SW480 (cell line): ENCODE results near the gene MYH6.
"Not testable (repeated sequence)": the region's sequence is repeated elsewhere in the genome, so short reads cannot be mapped to it uniquely, and the experiment has no call there.

Experiments
- DNase-seq: peaks from one replicate; pipeline ENCODE4 v3.0.0-alpha.2; 2016; ENCODE audit warnings: low spot score

Gene MYH6

DNA sequence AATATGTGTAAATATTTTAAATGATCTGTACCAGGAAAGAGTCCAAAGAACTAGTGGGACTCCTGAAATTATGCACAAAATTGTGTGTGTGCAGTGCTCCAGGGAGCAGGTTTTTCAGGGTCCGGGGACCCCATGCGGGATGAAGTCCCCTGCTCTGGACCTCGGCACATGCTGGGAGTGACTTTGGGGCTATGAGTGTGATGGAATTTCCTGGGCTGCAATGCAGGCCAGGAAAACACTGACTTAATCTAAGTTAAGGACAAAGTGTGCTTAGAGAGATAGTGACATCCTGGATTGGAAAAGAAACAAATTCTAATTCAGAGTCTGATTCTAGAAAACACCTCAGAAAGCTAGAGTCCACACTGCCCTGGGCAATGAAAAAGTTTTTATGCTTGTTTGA, 6.2 kb upstream of the MYH6 start:
- no peak for DNase-seq

- DNase-seq, result no peak
Measured at GRCh38 chr14:23413681-23414080, 5.6 kb upstream of the MYH6 start.

DNA sequence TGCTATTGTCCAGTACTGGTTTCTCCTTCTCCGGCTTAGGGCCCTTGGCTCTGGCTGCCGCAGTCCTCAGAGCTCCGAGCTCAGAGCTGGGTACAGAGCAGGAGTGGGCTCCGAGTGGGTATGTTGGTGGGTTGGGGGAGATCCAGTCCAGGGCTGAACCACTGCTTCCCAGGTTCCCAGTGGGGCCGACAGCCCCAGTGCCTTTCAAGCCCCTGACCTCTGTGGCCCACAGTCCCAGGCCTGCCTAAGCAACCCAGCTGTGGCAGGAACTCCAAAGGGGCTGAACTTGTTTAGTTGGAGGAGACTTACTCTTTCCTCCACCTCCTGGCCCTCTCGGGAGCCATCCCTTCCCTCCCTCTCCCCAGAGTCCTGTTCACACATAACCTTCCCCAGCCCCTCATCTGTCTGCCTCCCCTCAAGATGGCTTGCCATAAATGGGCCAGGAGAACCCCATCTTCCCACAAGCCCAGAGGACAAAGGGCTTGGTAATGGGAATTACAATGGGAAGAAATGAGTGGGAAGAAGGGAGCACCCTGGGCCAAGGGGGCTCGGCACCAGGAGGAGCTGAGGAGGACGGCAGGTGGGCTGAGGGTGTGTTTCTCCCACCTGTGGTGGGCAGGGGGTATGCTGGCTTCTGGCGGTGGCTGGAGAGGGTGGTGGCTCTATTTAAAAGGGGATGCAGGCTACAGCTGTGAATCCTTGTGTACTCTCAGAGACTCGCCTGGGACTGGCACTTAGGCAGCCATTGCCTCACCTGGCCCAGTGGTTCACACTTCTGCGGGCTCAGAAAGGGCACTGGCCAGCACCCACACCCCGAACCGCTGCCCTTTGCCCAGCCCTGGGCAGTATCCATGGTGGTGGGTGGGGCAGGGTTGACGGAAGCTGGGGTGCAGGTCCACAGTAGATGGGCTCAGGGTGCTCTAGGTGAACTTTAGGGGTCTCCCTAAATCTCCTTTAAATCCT, 3.8 kb upstream of the MYH6 start:
- DNase-seq, result no peak

GRCh38 chr14:23409966-23410635, 2.0 kb upstream of the MYH6 start:
- DNase-seq, result no peak

DNA sequence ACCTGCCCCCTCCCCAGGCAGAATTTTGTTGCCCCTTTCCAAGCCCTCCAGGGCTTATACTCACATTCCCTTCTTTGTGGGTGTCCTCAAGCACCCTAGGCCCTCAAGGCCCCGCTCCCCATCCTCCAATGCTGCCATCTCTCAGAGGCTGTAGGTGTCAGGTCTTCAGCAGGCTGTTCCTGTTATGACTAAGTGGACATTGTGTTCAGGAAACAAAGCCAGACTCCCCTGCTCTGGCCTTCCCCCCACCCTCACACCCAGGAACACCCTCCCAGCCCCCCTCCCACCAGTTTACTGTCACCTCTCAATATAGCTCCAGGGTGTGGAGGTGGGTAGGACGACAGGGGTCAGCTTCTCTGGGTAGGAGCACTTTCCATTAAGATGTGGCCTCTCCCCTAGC, 1.4 kb upstream of the MYH6 start:
- no peak for DNase-seq

- no peak for DNase-seq
Measured at GRCh38 chr14:23408307-23408630, 196 bp upstream of the MYH6 start.

GRCh38 chr14:23406725-23407355, 1.2 kb downstream of the MYH6 start:
- DNase-seq, result no peak

GRCh38 chr14:23406244-23406643, 1.8 kb downstream of the MYH6 start:
- DNase-seq, result no peak

GRCh38 chr14:23405516-23406025, 2.5 kb downstream of the MYH6 start:
- DNase-seq, result no peak

DNA sequence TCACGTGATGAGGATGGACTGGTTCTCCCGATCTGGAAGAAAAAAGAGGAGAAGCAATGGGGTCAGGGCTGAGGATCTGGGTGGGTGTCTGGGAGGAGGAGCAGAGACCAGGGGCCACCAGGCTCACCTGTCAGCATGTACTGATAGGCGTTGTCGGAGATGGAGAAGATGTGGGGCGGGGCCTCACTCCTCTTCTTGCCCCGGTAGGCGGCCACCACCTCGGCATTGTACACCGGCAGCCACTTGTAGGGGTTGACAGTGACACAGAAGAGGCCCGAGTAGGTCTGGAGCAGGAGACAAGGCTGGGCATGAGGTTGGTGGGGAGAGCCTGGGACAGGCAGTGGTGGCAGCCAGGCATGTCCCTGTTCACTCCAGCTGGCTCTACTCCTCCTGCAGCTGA, 3.0 kb downstream of the MYH6 start:
- DNase-seq, result no peak

DNA sequence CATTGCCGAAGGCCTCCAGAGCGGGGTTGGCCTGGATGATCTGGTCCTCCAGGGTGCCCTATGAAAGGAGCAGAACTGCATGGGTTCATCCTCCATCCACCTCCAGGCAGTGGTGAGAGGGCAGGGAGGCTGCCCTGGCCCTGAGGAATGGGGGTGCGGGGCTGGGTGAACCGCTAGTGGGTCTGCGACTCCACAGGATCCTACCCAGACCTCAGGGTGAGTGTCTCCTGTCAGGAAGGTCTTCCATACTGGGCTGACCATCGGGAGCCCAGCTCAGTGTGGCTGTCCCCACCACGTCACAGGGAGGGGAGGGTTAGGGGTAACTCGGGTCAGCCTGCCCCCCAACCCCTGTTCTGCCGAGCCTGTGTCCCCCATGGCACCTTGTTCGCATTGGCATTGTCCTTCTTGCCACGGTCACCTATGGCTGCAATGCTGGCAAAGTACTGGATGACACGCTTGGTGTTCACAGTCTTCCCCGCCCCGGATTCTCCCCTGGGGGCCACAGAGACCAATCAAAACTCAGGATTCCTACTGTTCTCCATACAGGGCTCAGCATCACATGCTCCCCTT, 3.7 kb downstream of the MYH6 start:
- no peak for DNase-seq

DNA sequence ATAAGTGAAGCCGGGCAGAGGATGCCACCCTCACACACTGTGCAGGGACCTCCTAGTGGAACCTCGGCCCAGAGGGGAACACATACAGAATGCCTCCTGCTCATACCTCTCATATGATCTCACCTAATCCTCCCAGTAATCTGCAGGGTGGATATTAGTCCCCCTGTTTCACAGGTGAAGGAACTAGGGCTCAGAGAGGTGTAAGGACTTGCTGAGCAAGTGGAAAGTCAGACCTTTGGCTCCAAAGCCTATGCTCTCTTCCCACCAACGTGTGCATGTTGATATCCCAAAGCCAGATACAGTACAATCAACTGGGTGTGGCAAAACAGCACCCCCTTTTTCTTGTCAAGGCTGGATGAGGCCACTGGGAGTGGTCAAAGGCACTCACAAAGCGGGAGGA, 4.2 kb downstream of the MYH6 start:
- no peak for DNase-seq

GRCh38 chr14:23403139-23403438, 5.0 kb downstream of the MYH6 start:
- DNase-seq, result no peak

- DNase-seq, result no peak
Measured at GRCh38 chr14:23402296-23403138, 5.6 kb downstream of the MYH6 start.

DNA sequence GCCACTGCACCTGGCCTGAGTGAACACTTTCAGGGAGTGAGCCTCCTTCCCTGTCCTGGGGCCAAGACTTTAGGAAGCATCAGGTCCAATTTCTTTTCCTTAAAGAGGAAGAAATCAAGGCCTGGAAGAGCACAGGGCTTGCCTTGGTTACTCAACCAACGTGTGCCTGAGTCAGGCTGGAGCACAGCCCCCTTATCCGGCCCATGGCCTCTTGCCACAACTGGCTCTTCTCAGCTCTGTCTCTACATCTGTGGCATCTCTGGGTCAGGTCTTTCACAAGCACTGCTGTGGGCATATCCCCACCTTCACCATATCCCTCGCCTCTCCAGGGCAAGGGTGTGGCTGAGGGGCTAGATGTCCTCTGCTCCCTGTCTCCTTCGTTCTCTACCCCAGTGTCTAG, 6.8 kb downstream of the MYH6 start:
- DNase-seq, result no peak

DNA sequence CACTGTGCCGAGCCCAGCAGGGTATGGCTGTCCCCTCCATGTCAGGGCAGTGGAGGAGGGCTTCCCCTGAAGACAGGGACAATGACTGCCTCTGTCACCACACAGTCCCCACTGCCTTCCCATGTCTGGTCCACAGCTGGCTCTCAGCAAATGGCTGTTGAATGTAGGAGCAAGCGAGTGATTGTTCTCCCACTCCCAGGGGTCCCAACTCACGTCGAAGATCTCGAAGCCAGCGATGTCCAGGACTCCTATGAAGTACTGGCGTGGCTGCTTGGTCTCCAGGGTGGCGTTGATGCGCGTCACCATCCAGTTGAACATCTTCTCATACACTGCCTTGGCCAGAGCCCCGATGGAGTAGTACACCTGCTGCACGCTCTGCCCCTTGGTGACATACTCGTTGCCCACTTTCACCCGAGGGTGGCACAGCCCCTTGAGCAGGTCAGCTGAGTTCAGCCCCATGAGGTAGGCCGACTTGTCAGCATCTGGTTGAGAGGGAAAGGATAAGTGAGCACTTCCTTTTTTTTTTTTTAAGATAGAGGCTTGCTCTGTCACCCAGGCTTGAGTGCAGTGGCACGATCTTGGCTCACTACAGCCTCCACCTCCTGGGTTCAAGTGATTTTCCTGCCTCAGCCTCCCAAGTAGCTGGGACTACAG, 7.5 kb downstream of the MYH6 start:
- DNase-seq, result not testable (repeated sequence)

DNA sequence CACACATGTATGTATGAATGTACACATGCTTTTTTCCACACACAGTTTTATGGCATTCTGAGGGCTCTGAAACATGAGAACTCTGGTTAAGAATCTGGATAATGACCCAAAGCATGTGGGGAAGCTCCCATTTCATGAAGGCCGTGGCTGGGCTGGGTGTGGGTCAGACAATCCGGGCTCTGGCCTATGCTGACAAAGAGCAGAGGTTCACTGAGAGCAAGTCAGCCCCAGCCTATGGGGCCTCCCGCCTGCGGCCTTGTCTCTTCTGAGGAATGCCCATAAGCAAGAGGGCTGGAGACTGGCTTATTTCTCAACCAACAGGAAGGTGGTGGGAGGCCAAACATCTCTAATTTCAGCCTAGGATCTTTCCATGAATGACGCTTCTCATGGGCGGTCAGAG, 8.5 kb downstream of the MYH6 start:
- no peak for DNase-seq

GRCh38 chr14:23399136-23399535, 8.9 kb downstream of the MYH6 start:
- DNase-seq, result no peak

- DNase-seq, result no peak
Measured at GRCh38 chr14:23398348-23398747, 9.7 kb downstream of the MYH6 start.

DNA sequence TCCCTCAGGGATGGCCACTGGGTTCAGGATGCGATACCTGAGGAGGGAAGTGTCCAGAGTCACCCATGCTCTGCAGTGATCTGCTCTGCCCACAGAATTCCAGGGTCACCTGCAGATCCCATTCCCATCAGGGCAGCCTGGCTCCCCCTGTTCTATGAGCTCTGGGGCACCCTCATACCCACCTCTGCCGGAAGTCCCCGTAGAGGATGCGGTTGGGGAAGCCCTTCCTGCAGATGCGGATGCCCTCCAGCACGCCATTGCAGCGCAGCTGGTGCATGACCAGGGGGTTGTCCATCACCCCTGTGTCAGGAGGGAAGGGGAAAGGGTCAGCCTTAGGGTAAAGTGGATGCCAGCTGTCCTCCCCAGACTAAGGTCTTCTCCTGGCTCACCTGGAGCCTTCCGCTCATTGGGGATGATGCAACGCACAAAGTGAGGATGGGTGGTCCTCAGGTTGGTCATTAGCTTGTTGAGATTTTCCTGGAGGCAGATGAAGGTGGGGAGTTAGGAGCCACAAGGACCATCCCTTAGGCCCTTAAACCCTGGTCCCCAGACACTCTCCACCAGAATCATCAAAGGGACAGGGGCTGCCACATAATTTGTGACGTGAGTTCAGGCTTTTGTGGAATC, 11.2 kb downstream of the MYH6 start:
- no peak for DNase-seq

DNA sequence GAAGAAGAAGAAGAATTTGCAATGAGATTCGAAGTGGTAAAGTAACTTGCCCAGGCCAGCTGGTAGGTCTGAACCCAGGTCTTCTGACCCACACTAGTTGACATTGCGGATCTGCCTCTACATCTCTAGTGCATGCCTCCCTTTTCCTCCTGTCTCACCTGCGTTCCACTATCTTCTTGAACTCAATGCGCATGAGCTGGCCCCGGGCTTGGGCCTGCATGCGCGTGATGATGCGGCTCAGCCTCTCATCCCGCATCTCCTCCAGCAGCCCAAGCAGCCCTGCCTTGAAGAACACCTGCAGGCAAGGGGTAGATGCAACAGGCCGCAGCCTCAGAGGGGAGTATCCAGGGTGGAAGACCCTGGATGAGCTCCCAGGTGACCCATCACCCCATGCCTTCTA, 11.9 kb downstream of the MYH6 start:
- DNase-seq, result no peak
